Stimulated activated CD8-positive, alpha-beta memory T cell treated with anti-CD3 and anti-CD28 coated beads, Interleukin-15, amount 100 ng/mL, for 24 hours (primary cell): ENCODE results near the gene DCXR.

Source experiments
- DNase-seq: peaks from one replicate; pipeline ENCODE4 v3.0.0-alpha.2; 2020; ENCODE audit warnings: low read depth

Gene DCXR

GRCh38 chr17:82072827-82073226 is 35.3 kb upstream of the DCXR start:
- DNase-seq: no peak

GRCh38 chr17:82070611-82071010 is 33.1 kb upstream of the DCXR start:
- no peak for DNase-seq

GRCh38 chr17:82065638-82066303 is 28.3 kb upstream of the DCXR start, which contains the start of gene DUS1L:
Gene DUS1L (minus strand): TSS chr17:82065804. CDS start chr17:82065059, 745 bp downstream.
- DNase-seq: peak; percentile 68

- DNase-seq: no peak
Observed at GRCh38 chr17:82065193-82065637, 27.7 kb upstream of the DCXR start.

DNA sequence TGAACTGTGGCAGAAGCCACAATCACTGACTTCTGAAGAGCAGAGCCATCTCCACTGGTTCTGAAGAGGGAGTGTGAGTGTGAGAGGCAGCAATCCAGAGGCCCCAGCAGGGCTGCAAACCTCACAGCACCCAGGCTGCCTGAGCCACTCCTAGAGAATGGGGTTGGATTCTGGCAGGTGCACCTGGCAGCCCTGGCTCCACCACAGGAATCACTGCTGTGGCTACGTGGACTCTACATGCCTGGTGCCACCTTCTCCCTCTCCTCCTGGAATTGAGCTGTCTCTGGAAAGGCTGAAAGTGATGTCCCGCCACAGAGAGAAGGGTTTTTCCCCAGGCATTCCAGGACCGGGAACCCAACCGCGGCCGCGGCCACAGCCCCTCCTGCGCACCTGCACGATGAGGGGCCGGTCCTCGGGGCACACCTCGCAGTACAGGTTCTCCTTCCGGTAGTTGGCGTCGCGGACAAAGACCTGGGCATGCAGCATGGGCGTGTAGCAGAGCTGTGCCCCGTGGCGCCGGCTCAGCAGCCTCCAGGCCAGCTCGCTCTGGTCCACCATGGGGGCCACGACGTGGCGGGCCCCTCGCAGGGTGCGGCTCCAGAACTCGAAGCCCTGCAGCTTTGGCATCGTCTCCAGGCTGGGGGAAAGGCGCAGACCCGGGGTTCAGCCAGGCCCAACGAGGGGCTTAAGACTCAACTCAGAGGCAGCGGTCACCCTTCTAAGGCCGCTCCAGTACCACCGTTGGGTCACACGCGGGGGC is 27.1 kb upstream of the DCXR start:
- no peak for DNase-seq

GRCh38 chr17:82063424-82064415 is 26.2 kb upstream of the DCXR start:
- no peak for DNase-seq

DNA sequence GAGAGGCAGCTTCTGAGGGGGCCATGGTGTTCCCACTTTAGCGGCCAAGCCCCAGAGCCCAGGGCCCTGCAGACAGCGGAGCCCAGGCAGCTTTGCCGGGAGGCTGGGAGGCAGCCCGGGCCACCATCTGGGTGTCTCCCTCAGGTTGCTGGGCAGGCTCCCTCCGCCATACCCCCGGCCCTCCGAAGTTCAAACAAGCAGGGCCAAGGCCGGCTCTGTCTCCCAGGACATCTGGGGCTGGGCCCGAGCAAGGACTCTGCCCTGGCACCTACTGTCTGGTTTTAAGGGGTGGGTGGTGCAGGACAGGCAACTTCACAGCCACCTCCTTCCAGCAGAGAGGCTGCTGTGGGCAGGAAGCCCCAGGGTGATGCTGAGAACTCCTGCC is 25.5 kb upstream of the DCXR start:
- DNase-seq: no peak

- DNase-seq: no peak
Observed at GRCh38 chr17:82062076-82062983, 24.8 kb upstream of the DCXR start.

GRCh38 chr17:82061047-82061925 is 23.8 kb upstream of the DCXR start:
- DNase-seq: no peak

GRCh38 chr17:82060614-82061013 is 23.1 kb upstream of the DCXR start:
- no peak for DNase-seq

DNA sequence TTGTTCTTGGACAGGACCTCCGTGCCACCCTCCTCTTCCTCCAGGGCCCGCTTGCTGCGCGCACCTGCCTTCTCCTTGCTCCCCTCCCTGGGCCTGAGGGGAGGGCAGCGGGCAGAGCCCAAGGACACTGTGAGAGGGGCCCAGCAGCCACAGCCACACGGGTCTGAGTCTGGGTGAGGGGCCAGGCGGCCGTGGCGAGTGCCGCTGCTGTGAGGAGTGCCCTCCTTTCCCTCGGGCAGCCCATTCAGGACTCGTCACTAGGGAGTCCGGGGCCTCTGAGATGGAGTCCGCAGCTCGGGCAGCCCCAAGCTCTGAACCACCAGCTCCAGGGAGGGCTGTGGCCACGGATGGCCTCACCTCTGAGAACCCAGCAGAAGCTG is 22.5 kb upstream of the DCXR start:
- DNase-seq: no peak

- no peak for DNase-seq
Observed at GRCh38 chr17:82059272-82060000, 21.9 kb upstream of the DCXR start.

- DNase-seq: no peak
Observed at GRCh38 chr17:82058855-82059249, 21.4 kb upstream of the DCXR start.

DNA sequence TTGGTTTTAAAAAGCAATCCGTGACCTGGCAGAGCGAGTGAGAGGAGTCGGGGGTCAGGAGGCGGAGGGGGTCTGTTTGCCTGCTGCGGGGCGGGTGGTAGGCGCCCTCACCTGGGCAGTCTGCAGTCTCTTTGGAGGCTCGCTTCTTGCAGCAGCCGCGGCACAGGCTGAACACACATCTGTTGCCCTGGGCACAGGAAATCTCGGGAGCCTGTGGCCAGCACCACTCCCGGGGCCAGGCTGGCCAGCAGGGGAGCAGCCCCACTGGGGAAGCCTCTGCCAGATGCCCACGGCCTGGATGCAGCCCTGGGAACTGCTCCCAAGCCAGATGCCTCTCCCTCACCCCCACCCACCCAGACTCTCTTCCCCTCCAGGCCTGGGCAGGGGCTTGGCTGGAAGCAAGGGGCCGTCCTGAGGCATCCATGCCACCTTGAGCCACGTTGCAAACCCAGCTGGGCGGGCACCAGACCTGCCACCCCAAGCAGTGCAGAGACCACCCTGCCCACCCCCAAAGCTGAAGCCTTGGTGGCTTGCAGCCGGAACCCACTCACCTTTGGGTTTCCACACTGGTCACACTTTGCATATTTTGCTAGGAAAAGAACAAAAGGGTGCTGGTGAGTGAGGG is 20.8 kb upstream of the DCXR start:
- DNase-seq: no peak

- no peak for DNase-seq
Observed at GRCh38 chr17:82056729-82057621, 19.5 kb upstream of the DCXR start.

GRCh38 chr17:82055965-82056728 is 18.6 kb upstream of the DCXR start:
- DNase-seq: no peak
